RWPE1 (cell line): ENCODE data around the gene CDKL1.

Experiments
- CTCF ChIA-PET: fragments of 350-600 bp; sonication (Branson Sonifier 250); formaldehyde crosslinking; extraction: SDS; loops from one replicate; lab custom pipeline; 2021; lab: Yijun Ruan, JAX
- POLR2A ChIA-PET: fragments of 400-600 bp; formaldehyde crosslinking; extraction: SDS; loops from one replicate; lab custom pipeline; 2020; ENCODE audit warnings: antibody characterized with exemption; ENCODE audit not compliant: low non-redundant PET; lab: Yijun Ruan, JAX
- DNase-seq: peaks from one replicate; pipeline ENCODE4 v3.0.0; 2012; ENCODE audit warnings: low spot score
- H3K27ac ChIP-seq: fragments of 450-650 bp; 2 replicates; pipeline ENCODE4 v1.5.1; 2017
- TF ChIP-seq, protein P1 (sequence below): fragments of 450-650 bp; conservative IDR thresholded peaks from 2 replicates; pipeline ENCODE4 v1.5.1; 2017; ENCODE audit warnings: low read depth, mild to moderate bottlenecking

CDKL1 gene

DNA sequence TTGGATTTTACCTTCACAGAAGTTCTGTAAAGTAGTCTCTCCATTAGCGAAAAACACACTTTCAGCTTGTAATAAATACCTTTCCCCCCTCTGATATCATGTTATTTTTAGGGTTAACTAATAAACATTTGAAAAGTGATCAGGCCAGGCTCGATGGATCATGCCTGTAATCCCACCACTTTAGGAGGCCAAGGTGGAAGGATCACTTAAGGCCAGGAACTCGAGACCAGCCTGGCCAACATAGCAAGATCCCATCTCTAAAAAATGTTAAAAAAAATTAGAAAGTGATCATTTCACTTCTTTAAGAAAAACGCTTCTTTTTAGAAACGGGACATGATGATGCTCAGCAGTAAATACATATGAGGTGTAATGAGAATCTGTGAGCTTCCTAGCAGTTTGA lies 2.0 kb downstream of the CDKL1 start:
- DNase-seq, result no peak
- ChIA-PET CTCF (interaction anchor here (0.6 kb wide), 1 partner anchor 141 kb away, joined by 3 read pairs; no protein-coding TSS in a partner anchor), POLR2A (no interaction called here)
- H3K27ac ChIP-seq, result no peak overlapping the region
- TF ChIP-seq, protein P1, sequence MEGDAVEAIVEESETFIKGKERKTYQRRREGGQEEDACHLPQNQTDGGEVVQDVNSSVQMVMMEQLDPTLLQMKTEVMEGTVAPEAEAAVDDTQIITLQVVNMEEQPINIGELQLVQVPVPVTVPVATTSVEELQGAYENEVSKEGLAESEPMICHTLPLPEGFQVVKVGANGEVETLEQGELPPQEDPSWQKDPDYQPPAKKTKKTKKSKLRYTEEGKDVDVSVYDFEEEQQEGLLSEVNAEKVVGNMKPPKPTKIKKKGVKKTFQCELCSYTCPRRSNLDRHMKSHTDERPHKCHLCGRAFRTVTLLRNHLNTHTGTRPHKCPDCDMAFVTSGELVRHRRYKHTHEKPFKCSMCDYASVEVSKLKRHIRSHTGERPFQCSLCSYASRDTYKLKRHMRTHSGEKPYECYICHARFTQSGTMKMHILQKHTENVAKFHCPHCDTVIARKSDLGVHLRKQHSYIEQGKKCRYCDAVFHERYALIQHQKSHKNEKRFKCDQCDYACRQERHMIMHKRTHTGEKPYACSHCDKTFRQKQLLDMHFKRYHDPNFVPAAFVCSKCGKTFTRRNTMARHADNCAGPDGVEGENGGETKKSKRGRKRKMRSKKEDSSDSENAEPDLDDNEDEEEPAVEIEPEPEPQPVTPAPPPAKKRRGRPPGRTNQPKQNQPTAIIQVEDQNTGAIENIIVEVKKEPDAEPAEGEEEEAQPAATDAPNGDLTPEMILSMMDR, result no peak

- no peak for DNase-seq
- TF ChIP-seq, protein P1, result no peak
- ChIA-PET CTCF (no interaction called here), POLR2A (no interaction called here)
- H3K27ac ChIP-seq, result no peak overlapping the region
Observed at GRCh38 chr14:50389668-50390441, 6.8 kb downstream of the CDKL1 start.

GRCh38 chr14:50388256-50388931 lies 8.3 kb downstream of the CDKL1 start:
- no peak for DNase-seq
- ChIA-PET CTCF (interaction anchor here (0.6 to 0.7 kb wide), 2 partner anchors 227 to 1628 kb away, joined by 3 to 4 read pairs; no protein-coding TSS in a partner anchor), POLR2A (interaction anchor here (0.6 kb wide), 1 partner anchor 329 kb away, joined by 3 read pairs; no protein-coding TSS in a partner anchor)
- TF ChIP-seq, protein P1, result no peak
- no peak overlapping the region for H3K27ac ChIP-seq

DNA sequence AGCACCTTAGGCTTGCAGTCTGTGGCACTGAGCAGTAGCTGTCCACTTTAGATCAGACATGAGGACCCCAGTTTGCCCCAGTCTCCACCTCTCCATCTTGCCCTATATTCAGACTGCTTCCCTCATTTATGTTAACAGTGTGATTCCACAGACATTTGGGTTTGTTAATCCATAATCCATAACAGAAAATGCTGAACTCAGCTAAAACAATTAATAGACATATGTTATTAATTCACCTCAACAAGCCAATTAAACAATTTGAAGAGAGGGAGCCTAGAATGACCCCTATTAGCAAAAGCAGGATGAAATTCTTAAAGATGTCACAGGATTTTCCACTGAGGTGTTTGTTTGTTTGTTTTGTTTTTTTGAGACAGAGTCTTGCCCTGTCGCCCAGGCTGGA lies 9.1 kb downstream of the CDKL1 start:
- TF ChIP-seq, protein P1, result no peak
- CTCF ChIA-PET, result no interaction called here
- POLR2A ChIA-PET, result interaction anchor here (0.6 kb wide), 1 partner anchor 328 kb away, joined by 3 read pairs; no protein-coding TSS in a partner anchor
- no peak for DNase-seq
- no peak overlapping the region for H3K27ac ChIP-seq

DNA sequence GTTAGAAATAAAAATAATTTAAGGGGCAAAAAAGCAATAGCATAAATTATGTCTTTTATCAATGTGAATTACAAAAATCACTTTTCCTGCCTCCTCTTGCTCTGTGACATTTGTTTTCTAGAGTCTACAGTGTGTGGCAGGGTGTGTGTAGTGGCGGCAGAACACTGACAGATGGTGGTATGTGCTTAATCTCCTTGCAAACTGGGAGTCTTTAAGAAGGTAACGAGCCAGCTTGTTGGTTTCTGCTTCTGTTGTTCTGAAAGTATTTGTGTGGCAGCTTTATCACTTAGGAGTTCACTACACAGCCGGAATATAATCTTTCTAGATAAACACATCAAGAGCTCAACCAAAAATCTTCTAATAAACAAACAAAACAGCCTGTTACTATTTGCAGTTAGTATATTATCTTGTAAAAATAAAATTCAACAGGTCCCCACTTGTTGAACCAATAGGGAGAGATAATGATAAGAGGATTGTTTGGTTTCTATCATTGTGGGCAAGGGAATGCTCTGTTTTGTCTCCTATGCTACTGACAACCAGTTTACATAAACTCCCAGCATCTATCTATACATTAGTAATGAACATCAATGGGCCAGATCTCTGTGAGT lies 13.0 kb downstream of the CDKL1 start:
- CTCF ChIA-PET, result no interaction called here
- H3K27ac ChIP-seq, result no peak overlapping the region
- POLR2A ChIA-PET, result no interaction called here
- TF ChIP-seq, protein P1, result no peak
- no peak for DNase-seq

DNA sequence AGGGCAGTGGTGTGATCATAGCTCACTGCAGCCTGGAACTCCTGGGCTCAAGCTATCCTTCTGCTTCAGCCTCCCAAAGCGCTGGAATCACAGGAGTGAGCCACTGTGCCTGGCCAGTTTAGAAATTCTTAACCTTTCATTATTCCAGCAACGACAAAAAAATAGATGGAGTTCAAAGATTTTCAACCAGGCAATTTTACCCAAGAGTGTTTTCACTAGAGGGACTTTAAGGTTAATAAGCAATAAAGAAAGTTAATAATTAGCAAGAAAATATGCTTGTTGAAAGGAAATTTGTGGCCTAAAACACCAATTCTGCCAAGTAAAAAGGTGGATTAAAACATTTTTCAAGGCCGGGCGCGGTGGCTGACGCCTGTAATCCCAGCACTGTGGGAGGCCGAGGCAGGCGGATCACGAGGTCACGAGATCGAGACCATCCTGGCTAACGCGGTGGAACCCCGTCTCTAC lies 14.8 kb downstream of the CDKL1 start:
- TF ChIP-seq, protein P1, result no peak
- no peak overlapping the region for H3K27ac ChIP-seq
- DNase-seq, result no peak
- ChIA-PET CTCF (no interaction called here), POLR2A (no interaction called here)
